Neuronal stem cell (in vitro differentiated cells): Measurements from ENCODE around the gene MAP3K14.

Experiments
- DNase-seq: peaks from one replicate; pipeline ENCODE4 v3.0.0-alpha.2; 2013; ENCODE audit warnings: low spot score
- H2AFZ ChIP-seq: one replicate; pipeline ENCODE4 v1.6.1; 2013; ENCODE audit warnings: mild to moderate bottlenecking, low read length, inconsistent platforms
- H2AK5ac ChIP-seq: 2 replicates; pipeline ENCODE4 v1.6.1; 2013; ENCODE audit warnings: low read depth, mild to moderate bottlenecking, inconsistent platforms, low read length, moderate library complexity, mixed read lengths
- H2BK120ac ChIP-seq: 2 replicates; pipeline ENCODE4 v1.6.1; 2013; ENCODE audit warnings: low read depth, mild to moderate bottlenecking, inconsistent platforms, low read length, moderate library complexity, mixed read lengths
- H2BK12ac ChIP-seq: one replicate; pipeline ENCODE4 v1.6.1; 2013; ENCODE audit warnings: low read length, inconsistent platforms
- H2BK15ac ChIP-seq: 2 replicates; pipeline ENCODE4 v1.6.1; 2013; ENCODE audit warnings: mild to moderate bottlenecking, low read length, inconsistent platforms, mixed read lengths
- H2BK5ac ChIP-seq: one replicate; pipeline ENCODE4 v1.6.1; 2013; ENCODE audit warnings: inconsistent platforms, mild to moderate bottlenecking, low read length, moderate library complexity
- H3K14ac ChIP-seq: one replicate; pipeline ENCODE4 v1.6.1; 2013; ENCODE audit warnings: low read length, inconsistent platforms
- H3K18ac ChIP-seq: 2 replicates; pipeline ENCODE4 v1.6.1; 2013; ENCODE audit warnings: low read length, inconsistent platforms
- H3K23ac ChIP-seq: 2 replicates; pipeline ENCODE4 v1.6.1; 2013; ENCODE audit warnings: low read depth, mild to moderate bottlenecking, mixed read lengths, low read length, inconsistent platforms; ENCODE audit not compliant: poor library complexity
- H3K27ac ChIP-seq: replicated peaks from 3 replicates; pipeline ENCODE4 v1.5.1; 2013; ENCODE audit warnings: low read length, inconsistent platforms
- H3K27me3 ChIP-seq, 3 experiments: 2 replicates each; pipeline ENCODE4 v1.6.1; 2013; ENCODE audit warnings: low read length in 3 of 3, mild to moderate bottlenecking in 2 of 3, inconsistent platforms in 1 of 3, low read depth in 1 of 3, mixed read lengths in 1 of 3, moderate library complexity in 1 of 3; ENCODE audit not compliant: control insufficient read depth in 3 of 3, insufficient read depth in 3 of 3
- H3K36me3 ChIP-seq, 2 donors: replicated peaks in 1 of 2; 2 replicates each; pipeline ENCODE4 v1.6.1; 2013; ENCODE audit warnings: low read length in 2 of 2; ENCODE audit not compliant: control insufficient read depth in 2 of 2, insufficient read depth in 2 of 2
- H3K4ac ChIP-seq: 2 replicates; pipeline ENCODE4 v1.6.1; 2013; ENCODE audit warnings: inconsistent platforms, mild to moderate bottlenecking, low read length, moderate library complexity
- H3K4me1 ChIP-seq, 2 donors: 1 replicate in 1 of 2; 2 replicates in 1 of 2; pipeline ENCODE4 v1.6.1; 2013; ENCODE audit warnings: low read length in 2 of 2, low read depth in 1 of 2; ENCODE audit not compliant: control insufficient read depth in 2 of 2, insufficient read depth in 1 of 2
- H3K4me2 ChIP-seq: one replicate; pipeline ENCODE4 v1.6.1; 2013; ENCODE audit warnings: mild to moderate bottlenecking, low read length, inconsistent platforms; ENCODE audit not compliant: insufficient read depth, poor library complexity, severe bottlenecking
- H3K4me3 ChIP-seq, 2 donors: 2 replicates each; pipeline ENCODE4 v1.5.1; 2013; ENCODE audit warnings: low read length in 2 of 2, mild to moderate bottlenecking in 2 of 2, inconsistent platforms in 1 of 2, moderate library complexity in 1 of 2
- H3K79me1 ChIP-seq: one replicate; pipeline ENCODE4 v1.6.1; 2013; ENCODE audit warnings: low read depth, mild to moderate bottlenecking, inconsistent platforms, low read length, moderate library complexity
- H3K9ac ChIP-seq: one replicate; pipeline ENCODE4 v1.6.1; 2013; ENCODE audit warnings: mild to moderate bottlenecking, low read depth, low read length, inconsistent platforms; ENCODE audit not compliant: poor library complexity
- H3K9me3 ChIP-seq, 2 donors: replicated peaks in 1 of 2; 2 replicates each; pipeline versions ENCODE3 to v1.6.1; 2013; ENCODE audit warnings: low read length in 2 of 2, mild to moderate bottlenecking in 2 of 2, inconsistent platforms in 1 of 2, low read depth in 1 of 2, mixed read lengths in 1 of 2, moderate library complexity in 1 of 2; ENCODE audit not compliant: control insufficient read depth in 2 of 2, insufficient read depth in 1 of 2
- H4K8ac ChIP-seq: one replicate; pipeline ENCODE4 v1.6.1; 2013; ENCODE audit warnings: low read depth, mild to moderate bottlenecking, inconsistent platforms, low read length, moderate library complexity
- H4K91ac ChIP-seq: one replicate; pipeline ENCODE4 v1.6.1; 2013; ENCODE audit warnings: low read length, low read depth, mild to moderate bottlenecking, inconsistent platforms; ENCODE audit not compliant: poor library complexity
- WGBS, 2 donors: extraction: QIAGEN DNeasy Blood & Tissue Kit; methylation state at CpG; one replicate each; pipeline ENCODE4 v1.1.7; 2013; ENCODE audit warnings: missing lambda C conversion rate in 2 of 2, mixed read lengths in 1 of 2; ENCODE audit not compliant: insufficient read length in 2 of 2, insufficient replicate concordance in 1 of 2; ENCODE audit errors: extremely low coverage in 2 of 2; 5-methylcytosine and 5-hydroxymethylcytosine counted together

Gene MAP3K14

GRCh38 chr17:45221081-45222013, 95.5 kb downstream of the MAP3K14 start, which contains the start of gene FMNL1:
FMNL1 (plus strand) TSS chr17:45221885; CDS start chr17:45222125, 240 bp downstream.
- peak within 1 kb of the TSS; percentile 87 for H3K4me2 ChIP-seq
- peak within 1 kb of the TSS; percentile 27 for H2BK120ac ChIP-seq
- H3K18ac ChIP-seq: peak within 1 kb of the TSS; percentile 88
- WGBS, 2 donors: no CpG with 5 or more reads among the region's 98 CpGs
- H3K23ac ChIP-seq: peak within 1 kb of the TSS; percentile 67
- H2BK15ac ChIP-seq: no peak within 1 kb of the TSS
- H3K4me1 ChIP-seq: peaks cover 0 to 2% of the 10 kb centered on the region in 2 donors
- no peaks in the 10 kb centered on the region for H3K79me1 ChIP-seq
- H3K27me3 ChIP-seq: peaks cover 15 to 74% (median 52%) of the 10 kb centered on the region in 3 experiments
- no peak within 1 kb of the TSS for H3K4ac ChIP-seq
- H4K8ac ChIP-seq: no peak within 1 kb of the TSS
- H3K36me3 ChIP-seq: no peaks in the 10 kb centered on the region
- H2BK5ac ChIP-seq: peak within 1 kb of the TSS; percentile 79
- peak within 1 kb of the TSS; percentile 39 to 80 for H3K4me3 ChIP-seq
- peak within 1 kb of the TSS; percentile 60 for H2AK5ac ChIP-seq
- DNase-seq: no peak
- H3K9ac ChIP-seq: peak within 1 kb of the TSS; percentile 66
- no peaks in the 10 kb centered on the region for H3K9me3 ChIP-seq
- H3K27ac ChIP-seq: no peak within 1 kb of the TSS
- H4K91ac ChIP-seq: no peak within 1 kb of the TSS
- no peak within 1 kb of the TSS for H3K14ac ChIP-seq
- peak within 1 kb of the TSS; percentile 96 for H2AFZ ChIP-seq
- H2BK12ac ChIP-seq: no peak within 1 kb of the TSS

DNA sequence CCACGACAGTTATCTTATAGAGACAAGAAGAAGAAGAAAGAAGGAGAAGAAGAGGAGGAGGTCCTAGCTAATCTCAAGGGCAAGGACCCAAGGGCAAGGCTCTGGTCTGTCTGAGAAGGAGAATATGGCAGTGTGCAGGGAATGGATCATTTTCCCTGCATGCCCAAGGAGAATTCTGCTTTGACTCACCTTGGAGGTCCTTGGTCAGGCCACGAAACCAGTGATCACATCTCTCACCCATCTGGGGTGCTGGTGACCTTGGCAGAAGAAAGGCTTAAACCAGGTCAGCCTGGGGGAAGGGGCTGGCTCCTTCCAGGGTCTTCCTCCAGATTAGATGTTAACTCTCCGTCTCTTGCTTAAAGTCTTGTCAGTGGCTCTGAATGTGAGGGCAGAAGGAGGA, 96.7 kb downstream of the MAP3K14 start:
- peaks cover 0 to 2% of the 10 kb centered on the region in 2 donors for H3K4me1 ChIP-seq
- no CpG with 5 or more reads among the region's 3 CpGs for WGBS, 2 donors
- H3K9me3 ChIP-seq: no peaks in the 10 kb centered on the region
- no peak overlapping the region for H4K91ac ChIP-seq
- H2AK5ac ChIP-seq: no peak overlapping the region
- H3K23ac ChIP-seq: no peak overlapping the region
- H3K18ac ChIP-seq: no peak overlapping the region
- no peaks in the 10 kb centered on the region for H3K79me1 ChIP-seq
- no peak overlapping the region for H2AFZ ChIP-seq
- no peak overlapping the region for H3K27ac ChIP-seq
- H2BK5ac ChIP-seq: no peak overlapping the region
- no peak overlapping the region for H2BK120ac ChIP-seq
- H3K4ac ChIP-seq: no peak overlapping the region
- no peak overlapping the region for H3K4me3 ChIP-seq
- H2BK15ac ChIP-seq: no peak overlapping the region
- no peak for DNase-seq
- no peak overlapping the region for H3K9ac ChIP-seq
- no peaks in the 10 kb centered on the region for H3K36me3 ChIP-seq
- H3K4me2 ChIP-seq: no peak overlapping the region
- H3K14ac ChIP-seq: no peak overlapping the region
- no peak overlapping the region for H4K8ac ChIP-seq
- H3K27me3 ChIP-seq: peaks cover 15 to 62% (median 50%) of the 10 kb centered on the region in 3 experiments
- H2BK12ac ChIP-seq: no peak overlapping the region

- Histone ChIP-seq H3K4me2 (no peak overlapping the region), H3K36me3 (no peaks in the 10 kb centered on the region), H3K4me3 (no peak overlapping the region), H2BK5ac (no peak overlapping the region), H3K4ac (no peak overlapping the region), H3K27ac (no peak overlapping the region), H4K8ac (no peak overlapping the region), H3K79me1 (no peaks in the 10 kb centered on the region), H2BK15ac (no peak overlapping the region), H4K91ac (no peak overlapping the region), H3K9ac (no peak overlapping the region), H3K18ac (no peak overlapping the region), H2BK12ac (no peak overlapping the region), H2AK5ac (no peak overlapping the region), H3K4me1 (peaks cover 0 to 2% of the 10 kb centered on the region in 2 donors), H3K23ac (no peak overlapping the region), H2BK120ac (no peak overlapping the region), H3K14ac (no peak overlapping the region), H3K27me3 (peaks cover 15 to 52% (median 44%) of the 10 kb centered on the region in 3 experiments), H2AFZ (peak overlapping the region; percentile 62), H3K9me3 (no peaks in the 10 kb centered on the region)
- peak; percentile 88 for DNase-seq
- no CpG with 5 or more reads among the region's 12 CpGs for WGBS, 2 donors
Measured at GRCh38 chr17:45218895-45219661, 97.7 kb downstream of the MAP3K14 start.
